ENCODE measurements around the gene LYRM1.
A peak's percentile ranks its signal among the peaks of the same experiment; 100 is the strongest.
"Not testable (repeated sequence)": the region's sequence is repeated elsewhere in the genome, so short reads cannot be mapped to it uniquely, and the experiment has no call there.

The LYRM1 gene
- 10.7 reads per million, percentile 33 among the genes with 10 or more reads in this experiment for total RNA-seq

DNA sequence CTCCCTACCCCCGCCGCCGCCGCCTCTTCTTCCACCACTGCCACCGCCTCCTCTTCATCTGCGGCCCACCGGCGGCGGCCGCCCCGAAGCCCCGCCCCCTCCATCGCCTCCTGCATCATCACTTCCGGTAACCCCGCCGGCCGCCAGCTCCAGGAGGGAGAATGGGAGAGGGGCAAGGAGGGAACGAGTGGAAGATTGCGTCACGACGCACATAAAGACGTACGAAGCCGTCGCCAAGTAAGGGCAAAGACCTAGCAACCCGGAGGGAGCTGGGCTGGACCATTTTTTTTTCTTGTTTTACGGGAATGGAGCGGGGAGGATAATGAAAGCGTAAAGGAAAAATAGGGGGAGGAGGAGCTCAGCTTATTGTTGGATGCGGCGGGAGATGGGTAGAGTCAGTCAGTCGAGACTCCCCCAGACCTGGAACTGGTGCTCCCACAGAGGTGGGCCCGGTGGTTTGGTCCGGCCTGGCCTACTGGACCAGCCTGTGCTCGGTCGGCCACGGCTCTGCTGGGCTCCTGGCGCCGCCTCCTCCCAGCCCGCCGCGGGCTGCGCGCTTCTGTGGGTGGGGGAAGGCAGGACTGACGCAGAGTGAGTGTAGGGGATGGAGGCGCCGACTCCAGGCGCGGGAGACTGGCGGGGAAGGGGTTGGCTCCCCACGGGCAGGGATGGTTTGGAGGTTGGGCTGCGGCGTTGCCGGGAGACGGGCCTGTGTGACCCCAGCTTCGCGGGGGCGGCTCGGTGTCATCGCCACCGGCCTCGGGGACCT lies at the start of gene LYRM1, which contains the start of gene DCUN1D3:
LYRM1 (plus strand) TSS at position 473 of the 769 bp plus-strand sequence. CDS start 14,785 bp downstream, outside the sequence.
DCUN1D3 (minus strand) TSS at position 60 of the 769 bp plus-strand sequence. CDS start 37,820 bp downstream, outside the sequence.
- peak; percentile 78 for DNase-seq

GRCh38 chr16:20850981-20851380 lies 49.6 kb upstream of the LYRM1 start:
- no peak for DNase-seq

DNA sequence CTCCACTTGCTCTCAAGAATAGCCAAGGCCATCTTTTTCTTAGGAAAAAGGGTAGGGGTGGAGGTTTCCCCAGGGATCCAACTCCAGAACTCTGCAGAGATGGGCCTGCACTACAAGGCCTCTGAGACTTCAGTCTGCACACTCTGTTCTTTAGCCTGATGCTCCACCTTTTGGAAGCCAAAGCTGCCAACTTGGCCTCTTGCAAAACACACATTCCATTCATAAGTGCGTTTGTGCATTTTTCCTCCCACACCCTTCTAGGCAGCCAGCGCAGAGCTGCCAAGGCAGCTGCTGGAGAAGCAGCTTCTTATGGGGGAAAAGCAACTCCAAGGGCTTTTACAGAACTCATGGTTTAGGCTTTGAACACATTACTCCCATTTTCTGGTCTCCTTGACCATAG lies 49.0 kb upstream of the LYRM1 start:
- DNase-seq: no peak

DNA sequence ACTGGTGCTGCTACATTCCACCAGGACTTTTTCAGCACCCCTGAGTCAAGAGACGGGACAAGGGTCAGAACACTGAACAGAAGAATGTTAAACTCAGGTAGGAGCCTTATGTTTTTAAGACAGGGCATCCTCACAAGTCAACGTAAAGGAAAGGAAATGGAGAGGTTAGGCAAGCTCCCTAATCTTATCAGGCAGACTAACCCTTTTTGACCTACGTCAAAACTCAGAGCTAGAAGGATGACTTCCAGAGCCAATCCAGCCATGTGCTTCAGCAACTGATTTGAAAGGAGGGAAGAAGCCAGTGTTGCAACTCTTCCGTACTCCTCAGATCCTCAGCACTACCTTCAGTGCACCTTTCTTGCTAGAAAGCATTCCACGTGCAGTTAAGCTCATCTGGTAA lies 47.4 kb upstream of the LYRM1 start:
- DNase-seq: no peak

- DNase-seq: no peak
Observed at GRCh38 chr16:20853981-20854620, 46.5 kb upstream of the LYRM1 start.

DNA sequence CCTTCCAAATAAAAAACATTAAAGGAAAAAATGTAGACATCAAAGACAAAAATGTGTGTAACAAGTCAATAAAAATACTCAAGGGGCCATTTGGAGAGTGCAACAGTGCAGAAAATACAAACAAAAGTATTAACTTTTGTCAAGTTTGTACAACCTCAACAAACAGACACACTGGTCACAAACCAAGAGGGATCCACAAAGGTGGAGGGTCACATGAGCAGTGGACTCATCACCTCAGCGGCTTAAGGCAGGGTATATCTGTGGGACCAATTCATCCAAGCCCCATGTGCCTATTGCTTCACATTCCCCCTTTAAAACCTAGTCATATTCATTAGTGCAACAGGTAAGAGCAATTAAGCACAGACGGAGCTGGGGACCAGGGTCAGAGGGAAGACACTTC lies 45.6 kb upstream of the LYRM1 start:
- no peak for DNase-seq

DNA sequence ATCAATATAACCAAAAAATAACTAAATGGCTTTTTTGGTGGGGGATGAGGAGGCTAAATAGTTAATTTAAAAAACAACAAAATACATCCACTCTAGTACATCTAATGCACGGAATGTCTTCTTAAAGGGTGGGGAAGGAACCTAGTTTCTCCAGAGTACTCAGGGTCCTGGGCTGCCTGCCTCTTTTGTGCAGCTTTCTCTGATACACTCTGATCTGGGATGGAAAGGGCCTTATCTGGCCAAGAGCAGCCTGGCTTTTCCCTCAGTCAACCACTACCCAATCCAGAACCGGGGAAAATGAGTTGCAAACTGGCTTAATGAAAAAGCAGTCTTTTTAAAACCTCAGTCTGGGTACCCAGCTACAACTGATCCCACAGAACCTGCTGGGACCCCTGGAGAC lies 43.3 kb upstream of the LYRM1 start:
- DNase-seq: no peak

DNA sequence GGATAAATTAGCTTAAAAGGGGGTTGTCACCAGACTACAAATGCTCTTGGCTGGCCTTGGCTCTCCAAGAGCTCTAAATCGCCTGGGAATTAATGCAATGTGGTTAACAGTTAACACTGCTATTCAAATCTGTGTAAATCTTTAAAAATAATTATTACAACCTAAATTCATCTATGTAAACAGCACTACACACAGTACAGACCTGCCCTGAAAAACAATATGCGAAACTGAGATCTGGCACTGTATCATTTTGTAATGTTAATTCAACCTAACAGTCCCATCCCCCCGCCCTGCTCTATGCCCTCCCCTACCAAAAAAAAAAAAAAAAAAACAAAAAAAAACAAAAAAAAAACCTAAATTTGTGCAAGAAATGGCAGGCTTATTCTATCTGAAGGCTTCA lies 41.3 kb upstream of the LYRM1 start:
- DNase-seq: no peak

DNA sequence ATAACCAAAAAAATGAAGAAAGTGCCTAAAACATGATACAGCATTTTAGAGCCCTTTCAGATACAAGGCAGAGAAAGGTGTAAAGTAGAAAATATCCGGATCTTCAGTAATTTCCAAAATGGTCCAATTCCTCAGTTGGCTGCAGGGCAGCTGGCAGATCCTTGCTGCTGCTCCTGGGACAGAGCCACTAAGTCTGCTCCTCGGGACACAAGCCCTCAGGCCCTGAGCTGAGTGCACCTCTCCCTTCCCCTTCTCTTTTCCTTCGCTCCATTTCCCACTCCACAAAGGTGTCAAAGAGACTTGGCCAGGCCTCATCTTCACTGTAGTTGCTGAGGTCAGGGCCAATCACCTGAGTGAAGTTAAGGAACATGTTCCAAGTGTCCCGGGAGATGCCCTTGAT lies 40.9 kb upstream of the LYRM1 start:
- DNase-seq: no peak

DNA sequence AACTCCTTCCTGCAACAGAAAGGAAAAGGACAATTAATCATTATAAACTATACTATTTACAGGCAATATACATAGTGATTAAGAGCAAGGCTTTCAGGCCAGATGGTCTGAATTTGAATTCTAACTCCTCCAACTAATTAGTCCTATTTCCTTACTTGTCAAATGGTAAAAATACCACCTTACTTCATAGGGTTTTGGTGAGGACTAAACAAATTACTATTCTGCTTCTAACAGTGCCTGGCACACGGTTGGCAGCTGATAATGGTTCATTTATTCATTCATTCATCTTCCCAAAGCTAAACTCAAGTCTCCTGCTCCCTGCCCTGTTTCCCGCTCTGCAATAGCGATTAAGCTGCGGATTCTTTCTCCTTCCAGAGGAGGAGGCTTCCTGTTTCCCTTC lies 40.2 kb upstream of the LYRM1 start:
- no peak for DNase-seq

- DNase-seq: not testable (repeated sequence)
Observed at GRCh38 chr16:20860995-20861394, 39.6 kb upstream of the LYRM1 start.

- DNase-seq: no peak
Observed at GRCh38 chr16:20862162-20862960, 38.2 kb upstream of the LYRM1 start.

DNA sequence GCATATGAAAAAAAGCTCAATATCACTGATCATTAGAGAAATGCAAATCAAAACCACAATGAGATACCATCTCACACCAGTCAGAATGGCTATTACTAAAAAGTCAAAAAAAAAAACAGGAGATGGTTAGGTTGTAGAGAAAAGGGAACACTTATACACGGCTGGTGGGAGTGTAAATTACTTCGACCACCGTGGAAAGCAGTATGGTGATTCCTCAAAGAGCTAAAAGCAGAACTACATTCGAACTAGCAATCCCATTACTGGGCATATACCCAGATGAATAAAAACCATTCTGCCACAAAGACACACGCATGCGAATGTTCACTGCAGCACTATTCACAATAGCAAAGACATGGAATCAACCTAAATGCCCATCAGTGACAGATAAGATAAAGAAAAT lies 36.2 kb upstream of the LYRM1 start:
- not testable (repeated sequence) for DNase-seq

GRCh38 chr16:20865420-20866131 lies 35.0 kb upstream of the LYRM1 start:
- no peak for DNase-seq

- DNase-seq: no peak
Observed at GRCh38 chr16:20866145-20866772, 34.3 kb upstream of the LYRM1 start.

DNA sequence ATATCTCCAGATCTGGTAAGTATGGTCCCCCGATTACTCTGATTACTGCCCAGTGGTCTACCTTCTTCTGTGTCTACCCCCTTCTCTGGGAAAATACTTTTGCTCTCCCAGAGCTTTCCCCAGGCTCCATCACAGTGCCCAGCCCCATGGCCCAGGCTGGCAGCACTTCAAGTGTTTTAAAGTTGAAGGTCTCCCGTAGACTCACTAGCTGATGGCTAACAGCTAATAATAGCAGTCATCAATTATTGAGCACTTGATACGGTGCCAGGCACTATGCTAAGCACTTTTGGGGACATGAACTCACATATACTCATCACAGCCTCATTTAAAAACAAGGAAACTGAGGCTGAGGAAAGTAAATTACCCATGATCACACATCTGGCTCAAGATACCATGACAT lies 33.8 kb upstream of the LYRM1 start:
- no peak for DNase-seq

- no peak for DNase-seq
Observed at GRCh38 chr16:20867585-20867984, 33.0 kb upstream of the LYRM1 start.

DNA sequence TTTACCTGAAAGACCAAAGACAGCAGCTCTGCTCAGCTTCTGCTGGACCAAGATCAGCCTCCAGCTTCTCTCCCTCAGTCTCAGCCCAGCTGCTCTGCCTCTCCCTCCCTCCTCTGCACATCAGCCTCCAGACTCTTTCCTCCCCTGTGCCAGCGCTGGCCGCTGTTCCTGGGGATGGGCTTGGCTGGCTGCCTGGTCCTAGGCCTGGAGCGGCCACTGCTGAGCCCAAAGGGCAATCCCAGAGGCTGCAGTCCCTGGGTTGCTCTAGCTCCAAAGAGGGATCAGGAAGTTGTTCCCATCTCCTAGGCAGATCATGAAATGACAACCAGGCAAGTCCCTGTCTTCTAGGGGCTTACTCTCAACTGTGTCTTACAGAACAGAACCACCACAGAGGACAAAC lies 31.7 kb upstream of the LYRM1 start:
- no peak for DNase-seq

DNA sequence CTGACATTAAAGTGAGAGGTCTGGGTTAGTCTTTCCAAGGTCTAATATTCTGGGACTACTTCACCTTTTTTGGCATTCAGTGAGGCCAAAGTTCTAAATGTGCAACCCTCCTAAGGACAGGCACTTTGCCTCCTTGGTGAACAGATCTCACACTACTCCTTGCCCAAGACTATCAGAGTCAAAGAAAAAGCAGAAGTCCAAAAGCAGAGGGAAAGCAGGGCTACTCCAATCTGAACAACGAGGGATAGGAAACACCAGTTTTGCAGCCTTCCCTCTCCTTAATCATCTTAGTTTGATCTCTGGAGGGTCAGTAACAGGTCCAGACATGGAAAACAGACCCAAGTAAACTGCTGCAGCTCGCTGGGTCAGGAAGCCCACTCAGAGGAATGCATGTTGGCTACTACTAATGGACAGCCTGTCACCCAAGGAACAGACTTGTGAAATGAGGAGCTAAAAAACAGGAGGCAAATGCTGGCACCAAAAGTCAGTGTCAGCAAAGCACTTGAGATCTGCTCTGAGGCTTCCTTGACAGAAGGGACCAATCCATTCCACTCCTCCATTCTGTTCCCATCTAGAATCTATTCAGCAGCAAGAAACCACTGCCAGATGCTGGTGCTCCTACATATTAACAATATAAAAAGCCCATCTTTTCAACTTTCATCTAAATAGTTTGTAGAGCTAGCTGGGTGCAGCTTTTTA lies 30.3 kb upstream of the LYRM1 start:
- DNase-seq: no peak

DNA sequence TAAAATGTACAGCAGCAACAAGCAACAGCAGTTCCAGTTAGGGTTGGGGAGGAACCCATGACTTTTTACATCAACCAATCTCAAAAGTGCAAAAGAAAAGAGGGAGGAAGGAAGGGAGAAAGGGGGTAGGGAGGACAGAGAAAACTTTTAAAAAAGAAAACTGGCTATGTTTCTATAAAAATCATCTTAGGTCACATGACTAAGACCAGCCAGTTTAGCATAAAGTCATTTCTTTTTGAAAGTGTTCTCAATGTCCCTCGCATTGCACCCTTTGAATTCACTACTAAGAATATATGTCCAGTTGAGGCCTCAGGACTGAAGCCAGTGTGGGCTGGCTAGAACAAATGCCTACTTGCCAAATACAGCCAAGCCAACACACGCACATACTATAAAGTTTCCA lies 29.3 kb upstream of the LYRM1 start:
- DNase-seq: no peak

DNA sequence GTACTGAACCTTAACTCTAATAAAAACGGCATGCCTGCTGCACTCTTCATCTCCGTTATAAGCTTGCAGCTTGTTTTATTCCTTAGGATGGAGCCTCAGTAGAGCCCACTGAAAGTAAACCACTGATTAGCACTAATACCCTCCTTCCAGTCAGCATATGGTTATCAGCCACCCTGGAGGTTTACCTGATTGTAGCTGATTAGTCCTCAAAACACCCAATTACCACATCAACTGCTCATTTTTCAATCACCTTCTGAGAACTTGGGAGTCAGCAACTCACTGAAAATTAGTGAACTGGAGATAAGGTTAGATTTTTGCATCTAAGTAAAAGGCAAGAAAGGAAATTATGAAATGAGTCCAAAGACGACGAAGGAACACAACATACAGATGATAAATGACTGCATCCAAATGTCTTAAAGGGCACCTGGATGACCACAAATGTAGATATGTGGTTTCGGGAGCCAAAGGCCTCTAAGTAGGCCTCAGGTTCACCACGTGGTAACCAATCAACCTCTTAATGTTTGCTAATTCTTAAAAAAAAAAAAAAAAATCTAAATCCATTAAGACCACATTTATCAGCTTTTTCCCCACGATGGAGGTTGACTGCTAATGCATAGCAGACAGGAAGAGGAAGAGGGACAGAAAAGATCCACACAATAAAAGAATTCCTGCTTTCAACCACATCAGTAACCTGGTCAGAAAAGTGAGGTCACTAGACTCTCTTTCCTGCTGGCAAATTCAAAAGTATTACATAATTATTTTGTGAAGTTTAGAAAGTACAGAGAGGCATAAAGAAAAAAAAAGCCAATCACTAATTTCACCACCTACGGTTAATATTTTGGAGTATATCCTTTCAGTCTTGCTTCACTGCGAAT lies 28.4 kb upstream of the LYRM1 start:
- no peak for DNase-seq

All from effector CD4-positive, alpha-beta T cell (primary cell).